Hepatocyte (in vitro differentiated cells): ENCODE data around the gene VPREB1. TPM values are rescaled to one million over a fixed set of nuclear protein-coding genes. Genes with fewer than 3 reads are reported as not detected.

Experiments used
- DNase-seq: peaks from one replicate; pipeline ENCODE4 v3.0.0-alpha.2; 2016; ENCODE audit warnings: low spot score
- H2AFZ ChIP-seq: fragments of 200-600 bp; sonication (generic); 2 replicates; pipeline ENCODE4 v1.6.0; 2016; ENCODE audit warnings: antibody characterized with exemption, mild to moderate bottlenecking
- H3K27ac ChIP-seq: fragments of 200-600 bp; sonication (generic); 2 replicates; pipeline ENCODE4 v1.5.1; 2016; ENCODE audit warnings: mild to moderate bottlenecking
- H3K27me3 ChIP-seq: fragments of 200-600 bp; sonication (generic); 2 replicates; pipeline ENCODE4 v1.6.1; 2016
- H3K36me3 ChIP-seq: fragments of 200-600 bp; sonication (generic); replicated peaks from 2 replicates; pipeline ENCODE4 v1.5.1; 2016; ENCODE audit warnings: low read depth; ENCODE audit not compliant: insufficient read depth
- H3K4me1 ChIP-seq: fragments of 200-600 bp; sonication (generic); 2 replicates; pipeline ENCODE4 v1.5.1; 2016; ENCODE audit warnings: mild to moderate bottlenecking, moderate library complexity; ENCODE audit not compliant: insufficient read depth
- H3K4me2 ChIP-seq: fragments of 200-600 bp; sonication (generic); 2 replicates; pipeline ENCODE4 v1.6.0; 2016
- H3K4me3 ChIP-seq: fragments of 200-600 bp; sonication (generic); 2 replicates; pipeline ENCODE4 v1.5.1; 2016; ENCODE audit warnings: mild to moderate bottlenecking
- H3K79me2 ChIP-seq: fragments of 200-600 bp; sonication (generic); 2 replicates; pipeline ENCODE4 v1.6.0; 2017; ENCODE audit warnings: mild to moderate bottlenecking
- H3K9me2 ChIP-seq: fragments of 200-600 bp; sonication (generic); replicated peaks from 2 replicates; pipeline ENCODE4 v1.6.0; 2017; ENCODE audit warnings: mild to moderate bottlenecking; ENCODE audit not compliant: insufficient read depth
- H3K9me3 ChIP-seq: fragments of 200-600 bp; sonication (generic); 2 replicates; pipeline ENCODE4 v1.5.1; 2016; ENCODE audit warnings: low read depth, mild to moderate bottlenecking
- H4K20me1 ChIP-seq: fragments of 200-600 bp; sonication (generic); 2 replicates; pipeline ENCODE4 v1.6.0; 2016; ENCODE audit warnings: mild to moderate bottlenecking; ENCODE audit not compliant: insufficient read depth, poor library complexity, severe bottlenecking
- CTCF ChIP-seq: fragments of 200-600 bp; sonication (generic); IDR thresholded peaks from 2 replicates; pipeline ENCODE4 v1.5.1; 2016; ENCODE audit warnings: antibody characterized with exemption, mild to moderate bottlenecking; ENCODE audit not compliant: poor library complexity
- EZH2 ChIP-seq: fragments of 200-600 bp; sonication (generic); IDR thresholded peaks from 2 replicates; pipeline ENCODE4 v1.6.1; 2016; ENCODE audit warnings: antibody characterized with exemption, mild to moderate bottlenecking, borderline replicate concordance
- EZH2phosphoT487 ChIP-seq: fragments of 200-600 bp; sonication (generic); IDR thresholded peaks from one replicate; pipeline ENCODE4 v1.6.1; 2018; ENCODE audit warnings: antibody characterized with exemption, mild to moderate bottlenecking, low read depth, moderate library complexity; ENCODE audit not compliant: unreplicated experiment, severe bottlenecking
- WGBS: methylation state at CpG from one replicate; pipeline ENCODE4 v1.1.6; 2016; ENCODE audit warnings: low lambda C conversion rate; ENCODE audit errors: missing lambda C conversion rate; 5-methylcytosine and 5-hydroxymethylcytosine counted together
- polyA plus RNA-seq: library from polyadenylated mRNA; unstranded; fragments of >200 nt; fragmentation: Nextera tagmentation; extraction: Ambion mirVana; gene quantifications from 2 replicates; pipeline ENCODE4 v1.2.1, GENCODE V29; 2016
- total RNA-seq: library from RNA; depleted of rRNA; stranded (reverse); fragments of >200 nt; gene quantifications from 2 replicates; pipeline ENCODE4 v1.2.3, GENCODE V29; 2014

The VPREB1 gene
- total and polyA plus RNA-seq, 2 experiments from 2014 or later: not detected

GRCh38 chr22:22228921-22229320 lies 15.7 kb upstream of the VPREB1 start:
- H3K27me3 ChIP-seq: peaks cover 3% of the 10 kb centered on the region
- WGBS: 74% methylated on average over 8 of the region's 8 CpGs
- no peaks in the 10 kb centered on the region for H3K9me3 ChIP-seq
- no peaks in the 10 kb centered on the region for H4K20me1 ChIP-seq
- H3K79me2 ChIP-seq: no peaks in the 10 kb centered on the region
- H3K4me3 ChIP-seq: no peak overlapping the region
- H3K9me2 ChIP-seq: no peaks in the 10 kb centered on the region
- H3K4me2 ChIP-seq: no peak overlapping the region
- no peaks in the 10 kb centered on the region for H3K4me1 ChIP-seq
- TF ChIP-seq CTCF: no peak
- TF ChIP-seq EZH2: no peak
- TF ChIP-seq EZH2phosphoT487: no peak
- no peak overlapping the region for H3K27ac ChIP-seq
- no peak for DNase-seq
- no peak overlapping the region for H2AFZ ChIP-seq
- H3K36me3 ChIP-seq: no peaks in the 10 kb centered on the region

GRCh38 chr22:22229683-22230420 lies 14.7 kb upstream of the VPREB1 start:
- Histone ChIP-seq H3K79me2 (no peaks in the 10 kb centered on the region), H3K36me3 (no peaks in the 10 kb centered on the region), H3K27me3 (peaks cover 6% of the 10 kb centered on the region), H4K20me1 (no peaks in the 10 kb centered on the region), H3K4me1 (no peaks in the 10 kb centered on the region), H3K9me2 (no peaks in the 10 kb centered on the region), H3K4me2 (no peak overlapping the region), H3K9me3 (no peaks in the 10 kb centered on the region), H3K4me3 (no peak overlapping the region), H3K27ac (no peak overlapping the region), H2AFZ (no peak overlapping the region)
- WGBS: 65% methylated on average over 6 of the region's 6 CpGs
- no peak for TF ChIP-seq EZH2phosphoT487
- no peak for DNase-seq

- Histone ChIP-seq H4K20me1 (no peaks in the 10 kb centered on the region), H3K4me3 (no peak overlapping the region), H3K4me2 (no peak overlapping the region), H3K9me3 (no peaks in the 10 kb centered on the region), H3K9me2 (no peaks in the 10 kb centered on the region), H3K79me2 (no peaks in the 10 kb centered on the region), H3K27me3 (peaks cover 6% of the 10 kb centered on the region), H3K4me1 (no peaks in the 10 kb centered on the region), H2AFZ (no peak overlapping the region), H3K36me3 (no peaks in the 10 kb centered on the region), H3K27ac (no peak overlapping the region)
- DNase-seq: no peak
- TF ChIP-seq CTCF (no peak), EZH2phosphoT487 (no peak), EZH2 (no peak)
- WGBS: 81% methylated on average over 9 of the region's 9 CpGs
These were observed 14.1 kb upstream of the VPREB1 start for GRCh38 chr22:22230438-22230837.

GRCh38 chr22:22233081-22233480 lies 11.5 kb upstream of the VPREB1 start:
- no peak overlapping the region for H3K4me2 ChIP-seq
- H3K4me3 ChIP-seq: no peak overlapping the region
- H3K27me3 ChIP-seq: peaks cover 6% of the 10 kb centered on the region
- H3K79me2 ChIP-seq: no peaks in the 10 kb centered on the region
- H3K27ac ChIP-seq: no peak overlapping the region
- TF ChIP-seq EZH2phosphoT487 (no peak), EZH2 (no peak), CTCF (no peak)
- H3K4me1 ChIP-seq: no peaks in the 10 kb centered on the region
- no peaks in the 10 kb centered on the region for H3K36me3 ChIP-seq
- H4K20me1 ChIP-seq: no peaks in the 10 kb centered on the region
- no peaks in the 10 kb centered on the region for H3K9me2 ChIP-seq
- DNase-seq: no peak
- no peak overlapping the region for H2AFZ ChIP-seq
- 82% methylated on average over 5 of the region's 5 CpGs for WGBS
- H3K9me3 ChIP-seq: no peaks in the 10 kb centered on the region
